ENCODE data around the gene KCNIP1.

DNA sequence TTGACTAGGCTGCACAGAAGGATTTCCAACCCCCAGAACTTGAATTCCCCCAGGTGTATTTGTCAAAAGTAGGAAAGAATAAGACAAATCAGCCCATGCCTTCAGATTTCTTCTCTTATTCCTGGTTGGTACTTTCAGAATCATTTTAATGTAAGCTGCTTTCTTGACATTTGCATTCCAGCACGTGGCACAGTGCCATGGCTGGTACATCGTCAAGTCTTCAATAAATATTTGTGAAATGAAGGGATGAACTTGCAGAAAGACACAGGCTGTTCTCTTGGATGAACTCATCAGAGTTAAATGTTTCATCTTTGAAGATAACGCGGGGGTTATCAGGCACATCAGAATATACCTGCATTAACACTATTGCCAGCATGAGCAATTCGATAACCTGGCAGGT, 14.5 kb downstream of the KCNIP1 start:
- TF ChIP-seq, protein P1, sequence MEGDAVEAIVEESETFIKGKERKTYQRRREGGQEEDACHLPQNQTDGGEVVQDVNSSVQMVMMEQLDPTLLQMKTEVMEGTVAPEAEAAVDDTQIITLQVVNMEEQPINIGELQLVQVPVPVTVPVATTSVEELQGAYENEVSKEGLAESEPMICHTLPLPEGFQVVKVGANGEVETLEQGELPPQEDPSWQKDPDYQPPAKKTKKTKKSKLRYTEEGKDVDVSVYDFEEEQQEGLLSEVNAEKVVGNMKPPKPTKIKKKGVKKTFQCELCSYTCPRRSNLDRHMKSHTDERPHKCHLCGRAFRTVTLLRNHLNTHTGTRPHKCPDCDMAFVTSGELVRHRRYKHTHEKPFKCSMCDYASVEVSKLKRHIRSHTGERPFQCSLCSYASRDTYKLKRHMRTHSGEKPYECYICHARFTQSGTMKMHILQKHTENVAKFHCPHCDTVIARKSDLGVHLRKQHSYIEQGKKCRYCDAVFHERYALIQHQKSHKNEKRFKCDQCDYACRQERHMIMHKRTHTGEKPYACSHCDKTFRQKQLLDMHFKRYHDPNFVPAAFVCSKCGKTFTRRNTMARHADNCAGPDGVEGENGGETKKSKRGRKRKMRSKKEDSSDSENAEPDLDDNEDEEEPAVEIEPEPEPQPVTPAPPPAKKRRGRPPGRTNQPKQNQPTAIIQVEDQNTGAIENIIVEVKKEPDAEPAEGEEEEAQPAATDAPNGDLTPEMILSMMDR (optimal IDR thresholded peaks at IDR 0.05 in 1 of 3, IDR thresholded peaks at IDR 0.05 in 1 of 3, conservative IDR thresholded peaks at IDR 0.05 in 1 of 3; ENCODE audit: extremely low read depth in 1 of 3, insufficient read depth in 2 of 3, low read length in 3 of 3): no peak
- no peak for TF ChIP-seq EZH2 (IDR thresholded peaks at IDR 0.05; ENCODE audit: low read length)

All from keratinocyte (primary cell).